ENCODE measurements around the gene THADA. TPM values are rescaled to one million over a fixed set of nuclear protein-coding genes. Genes with fewer than 3 reads are reported as not detected.
"Not testable (repeated sequence)": the region's sequence is repeated elsewhere in the genome, so short reads cannot be mapped to it uniquely, and the experiment has no call there.

The THADA gene
- total RNA-seq, 2 experiments from 2014 or later = 31.2 to 32.3 TPM

DNA sequence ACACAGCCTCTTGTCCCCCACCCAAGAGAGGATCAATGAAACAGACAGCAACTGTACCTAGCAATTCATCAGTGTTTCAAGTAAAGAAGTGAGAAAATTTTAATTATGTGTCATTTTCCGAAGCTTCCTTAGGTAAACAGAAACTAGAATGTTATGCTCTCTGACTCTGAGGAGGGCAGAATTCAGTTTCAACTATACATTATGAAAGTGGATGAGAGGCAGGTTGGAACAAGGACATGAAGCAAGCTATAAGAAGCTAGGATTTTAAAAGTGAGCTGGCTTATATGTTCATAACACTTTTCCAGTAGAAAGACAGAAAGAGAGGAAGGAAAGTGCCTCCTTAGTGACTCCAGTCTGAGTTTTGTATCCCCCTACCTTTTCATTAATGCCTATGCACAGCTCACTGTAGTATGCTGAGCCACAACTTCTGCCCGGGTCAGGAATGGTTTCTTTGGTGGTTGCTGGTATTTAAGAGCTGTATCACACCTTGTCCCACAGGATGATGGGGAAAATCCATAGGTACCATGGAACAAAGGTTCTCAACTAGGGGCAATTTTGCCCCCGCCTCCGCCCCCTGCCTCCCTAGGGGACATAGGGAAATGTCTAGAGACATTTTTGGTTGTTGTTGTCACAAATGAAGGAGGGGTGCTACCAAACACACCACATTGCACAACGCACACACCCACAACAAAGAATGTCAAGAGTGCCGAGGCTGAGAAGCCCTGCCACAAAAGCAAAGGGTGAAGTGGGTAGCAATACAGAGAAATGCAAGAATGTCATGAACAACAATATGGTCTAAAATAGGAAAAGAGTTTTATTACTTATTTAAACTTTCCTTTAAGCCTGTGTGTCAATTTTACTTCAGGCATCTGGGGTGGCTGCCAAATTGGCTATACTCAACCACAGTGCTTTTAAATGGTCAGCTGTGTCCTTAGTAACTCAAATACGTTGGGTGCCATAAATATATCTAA is 208.5 kb downstream of the THADA start:
- no peaks in the 10 kb centered on the region for H3K36me3 ChIP-seq (ENCODE audit: insufficient read depth, low read length)
- POLR2A ChIA-PET = no interaction called here
- BruUV-seq (replicated peaks) = no TSS peak

DNA sequence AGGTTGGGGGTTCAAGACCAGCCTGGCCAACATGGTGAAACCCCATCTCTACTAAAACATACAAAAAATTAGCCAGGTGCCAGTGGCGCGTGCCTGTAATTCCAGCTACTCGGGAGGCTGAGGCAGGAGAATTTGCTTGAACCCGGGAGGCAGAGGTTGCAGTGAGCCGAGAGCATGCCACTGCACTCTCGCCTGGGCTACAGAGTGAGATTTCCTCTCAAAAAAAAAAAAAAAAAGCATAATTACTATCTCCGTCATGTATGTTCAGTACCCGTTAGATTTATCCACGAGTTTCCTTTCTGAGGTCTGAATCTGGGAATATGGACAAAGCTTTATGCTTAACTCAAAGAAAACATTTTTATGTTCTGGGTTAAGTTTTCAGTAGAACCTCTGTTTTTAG is 209.2 kb downstream of the THADA start:
- CTCF ChIA-PET (ENCODE audit: unreplicated experiment); intact Hi-C loops (cut with micrococcal nuclease; ENCODE audit: unreplicated experiment); H3K4me3 ChIP-seq (ENCODE audit: low read depth, low read length, poor library complexity, severe bottlenecking); DNase-seq (ENCODE audit: low spot score); POLR2A ChIA-PET; H3K9me2 ChIP-seq (ENCODE audit: insufficient read depth, low read length); H3K4me2 ChIP-seq (ENCODE audit: low read length); H3K4me1 ChIP-seq (ENCODE audit: insufficient read depth, low read length, poor library complexity, severe bottlenecking); BruUV-seq (replicated peaks); H3K36me3 ChIP-seq (ENCODE audit: insufficient read depth, low read length); H3K79me2 ChIP-seq (ENCODE audit: insufficient read depth, low read depth, low read length); H2AFZ ChIP-seq (ENCODE audit: low read length); H4K20me1 ChIP-seq (ENCODE audit: insufficient read depth, low read length); H3K27ac ChIP-seq (ENCODE audit: low read depth, low read length, poor library complexity, severe bottlenecking); H3K9me3 ChIP-seq (ENCODE audit: low read length): not testable (repeated sequence)

More for the DNA sequence above, 208.5 kb downstream of the THADA start:
- Histone ChIP-seq H3K9me3 (ENCODE audit: low read length) (no peaks in the 10 kb centered on the region), H3K79me2 (ENCODE audit: insufficient read depth, low read depth, low read length) (no peaks in the 10 kb centered on the region), H3K27ac (ENCODE audit: low read depth, low read length, poor library complexity, severe bottlenecking) (no peak overlapping the region), H4K20me1 (ENCODE audit: insufficient read depth, low read length) (no peaks in the 10 kb centered on the region), H3K4me3 (ENCODE audit: low read depth, low read length, poor library complexity, severe bottlenecking) (no peak overlapping the region), H3K9me2 (ENCODE audit: insufficient read depth, low read length) (no peaks in the 10 kb centered on the region), H2AFZ (ENCODE audit: low read length) (no peak overlapping the region), H3K4me1 (ENCODE audit: insufficient read depth, low read length, poor library complexity, severe bottlenecking) (no peaks in the 10 kb centered on the region), H3K4me2 (ENCODE audit: low read length) (no peak overlapping the region)
- DNase-seq (ENCODE audit: low spot score) = no peak
- CTCF ChIA-PET (ENCODE audit: unreplicated experiment) = no interaction called here
- intact Hi-C loops (cut with micrococcal nuclease; ENCODE audit: unreplicated experiment) = no loop called here
- TF ChIP-seq, protein P1, sequence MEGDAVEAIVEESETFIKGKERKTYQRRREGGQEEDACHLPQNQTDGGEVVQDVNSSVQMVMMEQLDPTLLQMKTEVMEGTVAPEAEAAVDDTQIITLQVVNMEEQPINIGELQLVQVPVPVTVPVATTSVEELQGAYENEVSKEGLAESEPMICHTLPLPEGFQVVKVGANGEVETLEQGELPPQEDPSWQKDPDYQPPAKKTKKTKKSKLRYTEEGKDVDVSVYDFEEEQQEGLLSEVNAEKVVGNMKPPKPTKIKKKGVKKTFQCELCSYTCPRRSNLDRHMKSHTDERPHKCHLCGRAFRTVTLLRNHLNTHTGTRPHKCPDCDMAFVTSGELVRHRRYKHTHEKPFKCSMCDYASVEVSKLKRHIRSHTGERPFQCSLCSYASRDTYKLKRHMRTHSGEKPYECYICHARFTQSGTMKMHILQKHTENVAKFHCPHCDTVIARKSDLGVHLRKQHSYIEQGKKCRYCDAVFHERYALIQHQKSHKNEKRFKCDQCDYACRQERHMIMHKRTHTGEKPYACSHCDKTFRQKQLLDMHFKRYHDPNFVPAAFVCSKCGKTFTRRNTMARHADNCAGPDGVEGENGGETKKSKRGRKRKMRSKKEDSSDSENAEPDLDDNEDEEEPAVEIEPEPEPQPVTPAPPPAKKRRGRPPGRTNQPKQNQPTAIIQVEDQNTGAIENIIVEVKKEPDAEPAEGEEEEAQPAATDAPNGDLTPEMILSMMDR (conservative IDR thresholded peaks at IDR 0.05; ENCODE audit: low read length) = no peak
- no peak for TF ChIP-seq EZH2phosphoT487 (IDR thresholded peaks at IDR 0.05; ENCODE audit: borderline replicate concordance, low read depth, low read length)

DNA sequence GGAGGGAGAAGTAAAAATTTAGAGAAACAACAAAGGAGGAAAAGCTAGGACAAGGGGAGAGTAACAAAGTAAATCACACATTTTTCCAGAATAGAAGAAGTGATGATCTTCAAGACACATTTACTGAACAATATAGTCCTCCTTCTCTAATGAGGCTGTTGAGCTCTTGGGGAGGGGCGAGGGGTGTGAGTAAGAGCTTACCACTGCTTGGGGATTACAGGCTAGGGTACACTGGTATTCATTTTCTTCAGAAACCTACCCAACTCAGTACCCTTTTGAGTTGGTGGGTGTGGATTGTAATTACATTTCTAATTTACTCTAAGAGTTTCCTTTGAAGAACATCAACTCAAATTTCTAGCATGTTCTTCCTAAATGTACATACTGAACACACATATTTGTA is 211.7 kb downstream of the THADA start:
- Histone ChIP-seq H2AFZ (ENCODE audit: low read length) (no peak overlapping the region), H3K27ac (ENCODE audit: low read depth, low read length, poor library complexity, severe bottlenecking) (no peak overlapping the region), H4K20me1 (ENCODE audit: insufficient read depth, low read length) (no peaks in the 10 kb centered on the region), H3K4me3 (ENCODE audit: low read depth, low read length, poor library complexity, severe bottlenecking) (no peak overlapping the region), H3K36me3 (ENCODE audit: insufficient read depth, low read length) (no peaks in the 10 kb centered on the region), H3K9me3 (ENCODE audit: low read length) (no peaks in the 10 kb centered on the region), H3K4me1 (ENCODE audit: insufficient read depth, low read length, poor library complexity, severe bottlenecking) (no peaks in the 10 kb centered on the region), H3K9me2 (ENCODE audit: insufficient read depth, low read length) (no peaks in the 10 kb centered on the region), H3K79me2 (ENCODE audit: insufficient read depth, low read depth, low read length) (no peaks in the 10 kb centered on the region), H3K4me2 (ENCODE audit: low read length) (no peak overlapping the region)
- TF ChIP-seq, protein P1 (conservative IDR thresholded peaks at IDR 0.05; ENCODE audit: low read length) = no peak
- no peak for TF ChIP-seq EZH2phosphoT487 (IDR thresholded peaks at IDR 0.05; ENCODE audit: borderline replicate concordance, low read depth, low read length)
- DNase-seq (ENCODE audit: low spot score) = no peak
- ChIA-PET POLR2A (no interaction called here), CTCF (ENCODE audit: unreplicated experiment) (no interaction called here)
- intact Hi-C loops (cut with micrococcal nuclease; ENCODE audit: unreplicated experiment) = no loop called here
- no TSS peak for BruUV-seq (replicated peaks)

Measured in OCI-LY7 (cell line).